Karpas-422 (cell line): ENCODE results near the gene ACD. TPM values are rescaled to one million over a fixed set of nuclear protein-coding genes. Genes with fewer than 3 reads are reported as not detected.
A peak's percentile ranks its signal among the peaks of the same experiment; 100 is the strongest.

Experiments used
- DNase-seq: peaks from one replicate; pipeline ENCODE4 v3.0.0-alpha.2; 2015
- H2AFZ ChIP-seq: fragments of 200-600 bp; sonication (generic); 2 replicates; pipeline ENCODE4 v1.6.1; 2014; ENCODE audit warnings: antibody characterized with exemption, low read length, mixed read lengths
- H3K27ac ChIP-seq: fragments of 200-600 bp; sonication (generic); 2 replicates; pipeline ENCODE4 v1.5.1; 2014; ENCODE audit warnings: mild to moderate bottlenecking, low read length, moderate library complexity
- H3K27me3 ChIP-seq: fragments of 200-600 bp; sonication (generic); 2 replicates; pipeline ENCODE4 v1.6.1; 2014; ENCODE audit warnings: low read length, mixed read lengths
- H3K36me3 ChIP-seq: fragments of 200-600 bp; sonication (generic); 2 replicates; pipeline ENCODE4 v1.6.1; 2014; ENCODE audit warnings: low read length, mixed read lengths; ENCODE audit not compliant: insufficient read depth
- H3K4me1 ChIP-seq: fragments of 200-600 bp; sonication (generic); 2 replicates; pipeline ENCODE4 v1.6.1; 2014; ENCODE audit warnings: mild to moderate bottlenecking, low read length, mixed read lengths
- H3K4me2 ChIP-seq: fragments of 200-600 bp; sonication (generic); 2 replicates; pipeline ENCODE4 v1.6.1; 2014; ENCODE audit warnings: low read length, low read depth, mild to moderate bottlenecking; ENCODE audit not compliant: poor library complexity, severe bottlenecking
- H3K4me3 ChIP-seq: fragments of 200-600 bp; sonication (generic); 2 replicates; pipeline ENCODE4 v1.5.1; 2014; ENCODE audit warnings: mild to moderate bottlenecking, antibody characterized with exemption, low read length, mixed read lengths
- H3K79me2 ChIP-seq: fragments of 200-600 bp; sonication (generic); 2 replicates; pipeline ENCODE4 v1.6.1; 2014; ENCODE audit warnings: mild to moderate bottlenecking, low read length, mixed read lengths
- H3K9ac ChIP-seq: fragments of 200-600 bp; sonication (generic); 2 replicates; pipeline ENCODE4 v1.6.0; 2014; ENCODE audit warnings: low read length
- H3K9me2 ChIP-seq: fragments of 200-600 bp; sonication (generic), shearing (Covaris generic); replicated peaks from 2 replicates; pipeline ENCODE4 v1.6.0; 2014; ENCODE audit warnings: mild to moderate bottlenecking, low read length, moderate library complexity; ENCODE audit not compliant: insufficient read depth
- H3K9me3 ChIP-seq: fragments of 300-700, 200-600 bp; sonication (generic); 2 replicates; pipeline ENCODE4 v1.6.1; 2014; ENCODE audit warnings: low read length, mixed read lengths
- H4K20me1 ChIP-seq: fragments of 200-600 bp; sonication (generic); 2 replicates; pipeline ENCODE4 v1.6.1; 2014; ENCODE audit warnings: mild to moderate bottlenecking, antibody characterized with exemption, low read length, low read depth; ENCODE audit not compliant: insufficient read depth
- total RNA-seq: library from RNA; depleted of rRNA; stranded (reverse); fragments of >200 nt; shearing (Covaris generic); gene quantifications from 2 replicates; pipeline ENCODE4 v1.2.3, GENCODE V29; 2014; ENCODE audit warnings: low replicate concordance

The ACD gene
- total RNA-seq, 1 experiment from 2014 or later: 19.1 TPM

DNA sequence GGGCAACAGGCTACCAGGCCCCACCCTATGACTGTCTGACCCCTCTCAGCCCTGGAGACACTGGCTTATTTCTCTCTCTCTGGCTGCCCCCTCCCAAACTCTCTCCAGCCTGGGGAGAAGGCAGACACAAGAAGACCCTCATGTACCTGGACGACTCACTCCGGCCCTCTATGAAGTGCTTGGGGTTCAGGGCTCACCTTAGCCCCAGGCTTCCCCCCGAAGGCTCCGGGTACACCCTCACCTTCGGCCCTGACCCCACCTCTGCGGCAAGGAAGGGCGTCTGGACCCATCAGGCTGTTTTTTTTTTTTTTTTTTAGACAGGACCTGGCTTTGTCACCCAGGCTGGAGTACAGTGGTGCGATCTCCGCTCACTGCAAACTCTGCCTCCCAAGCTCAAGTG, 16.0 kb downstream of the ACD start:
- Histone ChIP-seq H3K4me3 (peak overlapping the region; percentile 82; the same call in 1 of the 2 replicates), H3K79me2 (0 out of 2 replicates have a peak, but pooled peaks cover 5% of the 10 kb centered on the region), H3K9me2 (no peaks in the 10 kb centered on the region), H3K27ac (no peak overlapping the region), H3K4me2 (peak overlapping the region; percentile 74), H3K36me3 (peaks cover 3% of the 10 kb centered on the region; the same call in 1 of the 2 replicates), H2AFZ (no peak overlapping the region), H4K20me1 (no peaks in the 10 kb centered on the region), H3K4me1 (peaks cover 16% of the 10 kb centered on the region), H3K9me3 (no peaks in the 10 kb centered on the region), H3K27me3 (no peaks in the 10 kb centered on the region), H3K9ac (peak overlapping the region; percentile 86; the same call in 1 of the 2 replicates)
- DNase-seq: no peak

GRCh38 chr16:67641779-67642708, 18.0 kb downstream of the ACD start:
- no peak overlapping the region for H3K9ac ChIP-seq
- no peak overlapping the region for H3K4me2 ChIP-seq
- no peak overlapping the region for H3K27ac ChIP-seq
- H3K27me3 ChIP-seq: no peaks in the 10 kb centered on the region
- H3K9me3 ChIP-seq: no peaks in the 10 kb centered on the region
- H3K9me2 ChIP-seq: no peaks in the 10 kb centered on the region
- no peak overlapping the region for H2AFZ ChIP-seq
- no peak overlapping the region for H3K4me3 ChIP-seq
- H3K79me2 ChIP-seq: 0 out of 2 replicates have a peak, but pooled peaks cover 5% of the 10 kb centered on the region
- H3K36me3 ChIP-seq: peaks cover 14% of the 10 kb centered on the region; the same call in 1 of the 2 replicates
- no peaks in the 10 kb centered on the region for H4K20me1 ChIP-seq
- peak; percentile 41 for DNase-seq
- peaks cover 16% of the 10 kb centered on the region for H3K4me1 ChIP-seq

- H3K9ac ChIP-seq: no peak overlapping the region
- DNase-seq: no peak
- H3K79me2 ChIP-seq: no peaks in the 10 kb centered on the region
- H3K4me2 ChIP-seq: no peak overlapping the region
- H4K20me1 ChIP-seq: no peaks in the 10 kb centered on the region
- H3K4me3 ChIP-seq: no peak overlapping the region
- no peaks in the 10 kb centered on the region for H3K27me3 ChIP-seq
- no peaks in the 10 kb centered on the region for H3K4me1 ChIP-seq
- H3K27ac ChIP-seq: no peak overlapping the region
- peaks cover 26% of the 10 kb centered on the region; the same call in 1 of the 2 replicates for H3K36me3 ChIP-seq
- no peaks in the 10 kb centered on the region for H3K9me2 ChIP-seq
- H3K9me3 ChIP-seq: no peaks in the 10 kb centered on the region
- H2AFZ ChIP-seq: no peak overlapping the region
These were observed 22.4 kb downstream of the ACD start for GRCh38 chr16:67637625-67638024.

GRCh38 chr16:67636713-67637112, 23.3 kb downstream of the ACD start:
- no peak overlapping the region for H3K27ac ChIP-seq
- H3K27me3 ChIP-seq: no peaks in the 10 kb centered on the region
- DNase-seq: no peak
- no peak overlapping the region for H2AFZ ChIP-seq
- H3K4me1 ChIP-seq: no peaks in the 10 kb centered on the region
- no peaks in the 10 kb centered on the region for H3K9me3 ChIP-seq
- no peaks in the 10 kb centered on the region for H4K20me1 ChIP-seq
- no peak overlapping the region for H3K4me2 ChIP-seq
- H3K36me3 ChIP-seq: peaks cover 32% of the 10 kb centered on the region; the same call in 1 of the 2 replicates
- no peaks in the 10 kb centered on the region for H3K9me2 ChIP-seq
- no peak overlapping the region for H3K4me3 ChIP-seq
- H3K9ac ChIP-seq: no peak overlapping the region
- no peaks in the 10 kb centered on the region for H3K79me2 ChIP-seq

GRCh38 chr16:67632415-67633172, 27.5 kb downstream of the ACD start:
- no peaks in the 10 kb centered on the region for H4K20me1 ChIP-seq
- H3K27me3 ChIP-seq: no peaks in the 10 kb centered on the region
- no peak overlapping the region for H3K9ac ChIP-seq
- H3K9me2 ChIP-seq: no peaks in the 10 kb centered on the region
- no peaks in the 10 kb centered on the region for H3K4me1 ChIP-seq
- no peak for DNase-seq
- H3K4me3 ChIP-seq: no peak overlapping the region
- no peaks in the 10 kb centered on the region for H3K79me2 ChIP-seq
- H2AFZ ChIP-seq: no peak overlapping the region
- H3K27ac ChIP-seq: no peak overlapping the region
- H3K36me3 ChIP-seq: peaks cover 33% of the 10 kb centered on the region; the same call in 1 of the 2 replicates
- no peak overlapping the region for H3K4me2 ChIP-seq
- H3K9me3 ChIP-seq: no peaks in the 10 kb centered on the region

DNA sequence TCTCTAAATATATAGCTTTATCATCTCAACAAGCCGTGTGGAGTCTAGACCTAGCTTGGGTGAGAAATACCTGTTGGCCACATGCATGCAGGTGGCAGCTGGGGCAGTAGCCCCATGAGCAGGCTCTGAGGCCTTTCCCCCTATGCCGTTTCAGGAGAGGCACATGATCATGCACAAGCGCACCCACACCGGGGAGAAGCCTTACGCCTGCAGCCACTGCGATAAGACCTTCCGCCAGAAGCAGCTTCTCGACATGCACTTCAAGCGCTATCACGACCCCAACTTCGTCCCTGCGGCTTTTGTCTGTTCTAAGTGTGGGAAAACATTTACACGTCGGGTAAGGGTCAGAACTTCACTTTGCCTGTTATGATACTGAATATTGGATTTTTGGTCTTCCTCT, 31.8 kb downstream of the ACD start:
- H3K4me1 ChIP-seq: no peaks in the 10 kb centered on the region
- no peak overlapping the region for H3K9ac ChIP-seq
- no peak overlapping the region for H3K27ac ChIP-seq

GRCh38 chr16:67613808-67614207, 46.3 kb downstream of the ACD start:
- Histone ChIP-seq H3K27ac (no peak overlapping the region), H3K79me2 (peaks cover 20% of the 10 kb centered on the region), H3K4me3 (no peak overlapping the region), H3K36me3 (peaks cover 42% of the 10 kb centered on the region; the same call in 1 of the 2 replicates), H3K4me2 (no peak overlapping the region), H3K9me2 (no peaks in the 10 kb centered on the region), H3K9ac (no peak overlapping the region), H3K27me3 (no peaks in the 10 kb centered on the region), H4K20me1 (no peaks in the 10 kb centered on the region), H3K9me3 (no peaks in the 10 kb centered on the region), H2AFZ (no peak overlapping the region), H3K4me1 (no peaks in the 10 kb centered on the region)
- DNase-seq: peak; percentile 51

More for the DNA sequence above, 31.8 kb downstream of the ACD start:
- H3K4me2 ChIP-seq: no peak overlapping the region
- peak; percentile 34 for DNase-seq
- no peak overlapping the region for H3K4me3 ChIP-seq
- H3K79me2 ChIP-seq: no peaks in the 10 kb centered on the region
- H2AFZ ChIP-seq: no peak overlapping the region
- H3K9me2 ChIP-seq: no peaks in the 10 kb centered on the region
- no peaks in the 10 kb centered on the region for H3K27me3 ChIP-seq
- peaks cover 29% of the 10 kb centered on the region; the same call in 1 of the 2 replicates for H3K36me3 ChIP-seq
- no peaks in the 10 kb centered on the region for H4K20me1 ChIP-seq
- no peaks in the 10 kb centered on the region for H3K9me3 ChIP-seq

GRCh38 chr16:67608364-67608763, 51.7 kb downstream of the ACD start:
- H4K20me1 ChIP-seq: no peaks in the 10 kb centered on the region
- H3K27me3 ChIP-seq: no peaks in the 10 kb centered on the region
- H3K27ac ChIP-seq: no peak overlapping the region
- H3K79me2 ChIP-seq: peaks cover 62% of the 10 kb centered on the region
- no peak overlapping the region for H2AFZ ChIP-seq
- no peak overlapping the region for H3K4me3 ChIP-seq
- no peaks in the 10 kb centered on the region for H3K9me2 ChIP-seq
- H3K36me3 ChIP-seq: peaks cover 24% of the 10 kb centered on the region; the same call in 1 of the 2 replicates
- DNase-seq: no peak
- no peak overlapping the region for H3K4me2 ChIP-seq
- no peaks in the 10 kb centered on the region for H3K4me1 ChIP-seq
- H3K9ac ChIP-seq: no peak overlapping the region
- H3K9me3 ChIP-seq: no peaks in the 10 kb centered on the region
